Astrocyte (in vitro differentiated cells and primary cell): Measurements from ENCODE around the gene CD2.

Experiments used
- EZH2 ChIP-seq: IDR thresholded peaks from 2 replicates; pipeline ENCODE4 v1.6.1; 2012; ENCODE audit warnings: mild to moderate bottlenecking, low read length, inconsistent platforms; ENCODE audit not compliant: insufficient read depth
- TF ChIP-seq, protein P1 (sequence below): IDR thresholded peaks from 2 replicates; pipeline ENCODE4 v1.5.1; 2011; ENCODE audit warnings: low read depth, mild to moderate bottlenecking, inconsistent platforms, low read length, moderate library complexity; ENCODE audit not compliant: insufficient read depth

DNA sequence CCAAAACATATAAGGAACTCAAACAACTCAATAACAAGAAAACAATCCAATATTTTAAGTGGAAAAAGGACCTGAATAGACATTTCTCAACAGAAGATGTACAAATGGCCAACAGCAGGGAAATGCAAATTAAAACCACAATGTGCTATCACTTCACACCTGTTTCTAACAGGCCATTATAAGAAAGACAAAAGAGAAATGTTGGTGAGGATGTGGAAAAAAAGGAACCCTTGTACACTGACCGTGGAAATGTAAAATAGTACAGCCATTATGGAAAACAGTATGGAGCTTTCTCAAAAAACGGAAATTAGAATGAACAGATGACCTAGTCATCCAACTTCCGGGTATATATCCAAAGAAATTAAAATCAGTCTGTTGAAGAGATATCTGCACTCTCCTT is 37.8 kb upstream of the CD2 start:
- TF ChIP-seq, protein P1, sequence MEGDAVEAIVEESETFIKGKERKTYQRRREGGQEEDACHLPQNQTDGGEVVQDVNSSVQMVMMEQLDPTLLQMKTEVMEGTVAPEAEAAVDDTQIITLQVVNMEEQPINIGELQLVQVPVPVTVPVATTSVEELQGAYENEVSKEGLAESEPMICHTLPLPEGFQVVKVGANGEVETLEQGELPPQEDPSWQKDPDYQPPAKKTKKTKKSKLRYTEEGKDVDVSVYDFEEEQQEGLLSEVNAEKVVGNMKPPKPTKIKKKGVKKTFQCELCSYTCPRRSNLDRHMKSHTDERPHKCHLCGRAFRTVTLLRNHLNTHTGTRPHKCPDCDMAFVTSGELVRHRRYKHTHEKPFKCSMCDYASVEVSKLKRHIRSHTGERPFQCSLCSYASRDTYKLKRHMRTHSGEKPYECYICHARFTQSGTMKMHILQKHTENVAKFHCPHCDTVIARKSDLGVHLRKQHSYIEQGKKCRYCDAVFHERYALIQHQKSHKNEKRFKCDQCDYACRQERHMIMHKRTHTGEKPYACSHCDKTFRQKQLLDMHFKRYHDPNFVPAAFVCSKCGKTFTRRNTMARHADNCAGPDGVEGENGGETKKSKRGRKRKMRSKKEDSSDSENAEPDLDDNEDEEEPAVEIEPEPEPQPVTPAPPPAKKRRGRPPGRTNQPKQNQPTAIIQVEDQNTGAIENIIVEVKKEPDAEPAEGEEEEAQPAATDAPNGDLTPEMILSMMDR, result no peak
- no peak for TF ChIP-seq EZH2
